BE2C (cell line): ENCODE data around the gene PARD3.

ENCODE experiments used
- DNase-seq: peaks from one replicate; pipeline ENCODE4 v3.0.0-alpha.2; 2020
- H3K27me3 ChIP-seq: fragments of 250-450 bp; sonication (Bioruptor Pico); 2 replicates; pipeline ENCODE4 v1.5.1; 2020; ENCODE audit warnings: mild to moderate bottlenecking
- H3K36me3 ChIP-seq: fragments of 250-450 bp; sonication (Bioruptor Pico); 2 replicates; pipeline ENCODE4 v1.5.1; 2020; ENCODE audit warnings: mild to moderate bottlenecking
- H3K4me1 ChIP-seq: fragments of 250-450 bp; sonication (Bioruptor Pico); 2 replicates; pipeline ENCODE4 v1.5.1; 2020
- H3K4me3 ChIP-seq: 2 replicates; pipeline ENCODE4 v1.5.1; 2011; ENCODE audit warnings: low read depth, low read length
- H3K9me3 ChIP-seq: fragments of 250-450 bp; sonication (Bioruptor Pico); 2 replicates; pipeline ENCODE4 v1.5.1; 2020
- TF ChIP-seq, protein P1 (sequence below): IDR thresholded peaks from 2 replicates; pipeline ENCODE4 v1.5.1; 2012; ENCODE audit warnings: mild to moderate bottlenecking, low read depth, low read length

The PARD3 gene

DNA sequence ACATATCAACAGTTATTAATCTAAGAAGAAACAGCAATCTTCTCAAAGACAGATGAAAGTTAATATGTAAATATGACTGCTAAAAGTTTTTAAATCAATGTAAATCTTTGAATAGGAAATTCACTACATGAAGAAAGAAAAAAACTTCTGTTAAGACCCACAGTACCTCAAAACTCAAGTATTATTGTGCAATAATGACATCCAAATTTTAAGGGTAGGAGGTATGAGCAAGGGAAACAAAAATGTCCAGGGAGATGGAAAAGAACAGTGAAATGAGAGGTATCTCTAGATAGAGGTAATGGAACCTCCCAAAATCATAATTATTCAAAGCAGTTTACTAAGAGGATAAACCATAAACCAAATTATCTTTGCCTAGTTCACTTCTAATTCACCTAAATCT is 436.8 kb downstream of the PARD3 start:
- TF ChIP-seq, protein P1, sequence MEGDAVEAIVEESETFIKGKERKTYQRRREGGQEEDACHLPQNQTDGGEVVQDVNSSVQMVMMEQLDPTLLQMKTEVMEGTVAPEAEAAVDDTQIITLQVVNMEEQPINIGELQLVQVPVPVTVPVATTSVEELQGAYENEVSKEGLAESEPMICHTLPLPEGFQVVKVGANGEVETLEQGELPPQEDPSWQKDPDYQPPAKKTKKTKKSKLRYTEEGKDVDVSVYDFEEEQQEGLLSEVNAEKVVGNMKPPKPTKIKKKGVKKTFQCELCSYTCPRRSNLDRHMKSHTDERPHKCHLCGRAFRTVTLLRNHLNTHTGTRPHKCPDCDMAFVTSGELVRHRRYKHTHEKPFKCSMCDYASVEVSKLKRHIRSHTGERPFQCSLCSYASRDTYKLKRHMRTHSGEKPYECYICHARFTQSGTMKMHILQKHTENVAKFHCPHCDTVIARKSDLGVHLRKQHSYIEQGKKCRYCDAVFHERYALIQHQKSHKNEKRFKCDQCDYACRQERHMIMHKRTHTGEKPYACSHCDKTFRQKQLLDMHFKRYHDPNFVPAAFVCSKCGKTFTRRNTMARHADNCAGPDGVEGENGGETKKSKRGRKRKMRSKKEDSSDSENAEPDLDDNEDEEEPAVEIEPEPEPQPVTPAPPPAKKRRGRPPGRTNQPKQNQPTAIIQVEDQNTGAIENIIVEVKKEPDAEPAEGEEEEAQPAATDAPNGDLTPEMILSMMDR, result no peak
- Histone ChIP-seq H3K36me3 (peaks cover 3% of the 10 kb centered on the region; the same call in 1 of the 2 replicates), H3K4me1 (peaks cover 6% of the 10 kb centered on the region), H3K27me3 (no peaks in the 10 kb centered on the region), H3K9me3 (no peaks in the 10 kb centered on the region), H3K4me3 (no peak overlapping the region)
- no peak for DNase-seq

DNA sequence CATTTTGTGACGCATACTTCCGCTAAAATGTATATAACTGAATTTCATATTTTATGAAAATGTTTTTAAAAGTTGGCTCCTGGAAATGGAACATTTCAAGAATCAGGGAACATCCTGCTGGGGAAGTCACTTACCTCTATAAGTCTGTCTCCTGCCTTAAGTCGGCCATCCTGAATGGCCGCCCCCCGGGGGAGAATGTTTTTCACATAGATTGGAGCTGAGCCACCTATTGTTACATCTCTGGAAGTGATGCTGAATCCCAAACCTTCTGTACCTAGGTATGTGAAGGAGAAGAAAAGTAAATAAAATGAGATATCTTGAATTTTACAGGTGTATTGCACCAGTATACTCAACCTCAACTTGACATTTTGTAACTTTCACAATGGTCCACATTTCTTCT is 437.3 kb downstream of the PARD3 start:
- TF ChIP-seq, protein P1, result no peak
- Histone ChIP-seq H3K4me3 (no peak overlapping the region), H3K9me3 (no peaks in the 10 kb centered on the region), H3K4me1 (peaks cover 6% of the 10 kb centered on the region), H3K36me3 (peaks cover 3% of the 10 kb centered on the region; the same call in 1 of the 2 replicates), H3K27me3 (no peaks in the 10 kb centered on the region)
- no peak for DNase-seq

DNA sequence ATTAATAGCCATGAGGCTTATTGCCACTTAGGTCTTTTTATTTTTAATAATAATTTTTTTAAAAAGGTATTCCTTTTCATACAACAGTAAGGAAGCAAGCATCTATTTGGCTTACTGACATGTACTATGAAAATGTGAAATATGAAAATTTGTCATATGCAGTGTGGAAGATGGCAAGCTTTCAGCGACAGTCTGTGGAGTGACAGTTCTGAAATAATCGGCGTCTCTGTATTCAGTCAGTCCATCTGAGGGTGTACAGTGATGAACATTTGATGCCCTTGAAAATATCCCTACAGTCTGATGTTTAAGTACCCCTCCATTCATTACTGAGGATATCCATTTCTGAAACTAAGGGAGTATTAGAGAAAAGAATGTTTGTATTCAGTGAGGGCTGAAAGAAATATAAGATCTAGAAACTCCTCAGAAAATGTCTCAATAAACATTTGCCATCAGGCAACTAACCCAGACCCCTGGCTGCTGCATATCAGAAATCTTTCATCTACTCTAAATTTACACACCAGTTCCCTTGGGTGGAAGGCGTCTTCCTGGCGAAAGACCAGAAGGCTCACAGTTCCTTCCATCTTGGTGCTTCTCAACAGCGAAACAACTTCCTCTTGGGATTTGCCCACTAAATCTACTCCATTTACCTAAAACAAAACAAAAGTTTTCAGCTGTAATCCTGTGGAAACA is 440.6 kb downstream of the PARD3 start:
- H3K4me3 ChIP-seq, result no peak overlapping the region
- TF ChIP-seq, protein P1, result no peak
- no peaks in the 10 kb centered on the region for H3K27me3 ChIP-seq
- peaks cover 6% of the 10 kb centered on the region for H3K4me1 ChIP-seq
- DNase-seq, result no peak
- H3K36me3 ChIP-seq, result no peaks in the 10 kb centered on the region
- no peaks in the 10 kb centered on the region for H3K9me3 ChIP-seq

DNA sequence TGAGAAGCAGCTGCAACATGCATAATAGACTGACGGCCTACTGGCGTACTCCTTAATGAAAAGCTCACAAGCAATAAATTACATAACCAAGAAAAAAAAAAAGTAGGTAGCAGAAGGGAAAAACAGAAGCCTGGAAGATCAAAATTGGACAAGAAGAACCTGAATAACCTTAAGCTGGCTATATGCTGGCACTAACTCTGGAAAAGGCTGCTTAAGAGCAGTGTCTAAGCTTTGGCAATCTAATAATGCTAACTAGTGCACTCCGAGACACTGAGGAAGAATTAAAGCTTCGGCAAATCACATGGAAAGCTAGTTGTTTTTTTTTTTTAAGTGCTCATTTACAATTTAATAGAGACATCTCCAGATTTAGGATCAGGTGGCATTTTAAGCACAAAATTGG is 441.9 kb downstream of the PARD3 start:
- H3K36me3 ChIP-seq, result no peaks in the 10 kb centered on the region
- H3K4me1 ChIP-seq, result peaks cover 6% of the 10 kb centered on the region
- H3K4me3 ChIP-seq, result no peak overlapping the region
- no peaks in the 10 kb centered on the region for H3K27me3 ChIP-seq
- no peak for DNase-seq
- TF ChIP-seq, protein P1, result no peak
- no peaks in the 10 kb centered on the region for H3K9me3 ChIP-seq

DNA sequence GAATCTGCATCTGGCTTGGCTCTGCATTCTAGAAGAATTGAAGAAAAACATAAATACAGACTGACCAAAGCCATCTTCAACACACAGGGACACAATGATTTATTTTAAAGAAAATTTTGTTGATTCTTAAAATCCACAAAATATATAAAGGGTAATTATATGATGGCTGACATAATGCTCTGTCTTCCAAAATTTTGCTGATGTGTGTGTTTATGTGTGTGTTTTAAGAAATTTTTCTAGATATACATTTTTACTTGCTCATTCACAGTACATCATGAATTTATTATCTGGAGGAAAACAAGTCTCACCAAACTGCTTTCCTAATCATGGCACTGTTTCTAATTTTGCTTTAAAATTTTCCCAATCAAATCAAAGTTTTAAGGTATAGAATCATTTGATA is 442.6 kb downstream of the PARD3 start:
- Histone ChIP-seq H3K27me3 (no peaks in the 10 kb centered on the region), H3K9me3 (no peaks in the 10 kb centered on the region), H3K36me3 (no peaks in the 10 kb centered on the region), H3K4me1 (peaks cover 6% of the 10 kb centered on the region), H3K4me3 (no peak overlapping the region)
- TF ChIP-seq, protein P1, result no peak
- DNase-seq, result no peak

DNA sequence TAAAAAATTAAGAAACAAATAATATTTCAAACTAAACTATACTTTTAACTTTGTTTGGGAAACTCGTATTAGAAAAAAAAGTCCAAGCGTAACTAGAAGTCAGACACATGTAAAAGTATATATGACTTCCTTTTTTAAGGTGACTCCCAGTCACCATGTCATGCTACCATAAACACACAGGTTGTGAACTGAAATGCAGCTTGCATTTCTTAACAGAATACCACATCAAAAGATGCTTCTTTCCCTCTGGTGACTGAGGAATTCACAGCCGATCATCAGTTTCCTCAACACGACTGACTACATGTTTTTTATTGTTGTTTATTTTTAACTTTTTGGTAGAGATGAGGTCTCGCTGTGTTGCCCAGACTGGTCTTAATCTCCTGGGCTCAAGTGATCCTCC is 445.0 kb downstream of the PARD3 start:
- TF ChIP-seq, protein P1, result no peak
- no peaks in the 10 kb centered on the region for H3K27me3 ChIP-seq
- H3K9me3 ChIP-seq, result no peaks in the 10 kb centered on the region
- H3K4me3 ChIP-seq, result no peak overlapping the region
- no peaks in the 10 kb centered on the region for H3K36me3 ChIP-seq
- no peak for DNase-seq
- peaks cover 5% of the 10 kb centered on the region for H3K4me1 ChIP-seq
